HepG2 (cell line): ENCODE data around the gene PSPH. TPM values are rescaled to one million over a fixed set of nuclear protein-coding genes. Genes with fewer than 3 reads are reported as not detected.

ENCODE experiments used
- ARNTL ChIP-seq: sonication (generic); formaldehyde crosslinking; IDR thresholded peaks from 2 replicates; pipeline ENCODE4 v1.4.0; 2020; ENCODE audit warnings: mild to moderate bottlenecking, missing genetic modification reagents
- CBFB ChIP-seq: sonication (generic); formaldehyde crosslinking; IDR thresholded peaks from 2 replicates; pipeline ENCODE4 v1.4.0; 2020; ENCODE audit warnings: missing genetic modification reagents
- DNMT1 ChIP-seq: sonication (generic); formaldehyde crosslinking; IDR thresholded peaks from 2 replicates; pipeline ENCODE4 v1.5.1; 2020; ENCODE audit warnings: mild to moderate bottlenecking, missing genetic modification reagents
- ETV5 ChIP-seq: IDR thresholded peaks from 2 replicates; pipeline ENCODE4 v1.6.1; 2018; ENCODE audit warnings: missing biosample characterization, missing genetic modification reagents, inconsistent platforms, borderline replicate concordance
- FIP1L1 ChIP-seq: fragments of 200-400 bp; formaldehyde crosslinking; IDR thresholded peaks from 2 replicates; pipeline ENCODE4 v1.6.1; 2018; ENCODE audit warnings: low read depth, mild to moderate bottlenecking, low read length, moderate library complexity, borderline replicate concordance; ENCODE audit not compliant: insufficient read depth
- GZF1 ChIP-seq: sonication (generic); formaldehyde crosslinking; IDR thresholded peaks from 2 replicates; pipeline ENCODE4 v1.5.1; 2020; ENCODE audit warnings: mild to moderate bottlenecking, missing genetic modification reagents
- IKZF4 ChIP-seq: sonication (generic); formaldehyde crosslinking; IDR thresholded peaks from 2 replicates; pipeline ENCODE4 v1.5.1; 2020; ENCODE audit warnings: borderline replicate concordance, mild to moderate bottlenecking, low read depth, missing genetic modification reagents; ENCODE audit errors: not compliant biosample characterization
- JUND ChIP-seq: sonication (generic); formaldehyde crosslinking; IDR thresholded peaks from 2 replicates; pipeline ENCODE4 v1.8.0; 2022; ENCODE audit warnings: mild to moderate bottlenecking, missing genetic modification reagents
- KAT2B ChIP-seq: fragments of 150-350 bp; IDR thresholded peaks from 2 replicates; pipeline ENCODE4 v1.6.1; 2014; ENCODE audit warnings: low read depth, low read length, borderline replicate concordance
- KDM3A ChIP-seq: IDR thresholded peaks from 2 replicates; pipeline ENCODE4 v1.6.1; 2018; ENCODE audit warnings: low read depth, missing compliant biosample characterization
- MTA1 ChIP-seq: sonication (generic); formaldehyde crosslinking; IDR thresholded peaks from 2 replicates; pipeline ENCODE4 v1.4.0; 2020; ENCODE audit warnings: missing genetic modification reagents, mild to moderate bottlenecking, borderline replicate concordance
- MTA3 ChIP-seq: sonication (generic); formaldehyde crosslinking; IDR thresholded peaks from 2 replicates; pipeline ENCODE4 v1.4.0; 2020; ENCODE audit warnings: missing genetic modification reagents
- NCOA5 ChIP-seq: sonication (generic); formaldehyde crosslinking; IDR thresholded peaks from 2 replicates; pipeline ENCODE4 v1.4.0; 2020; ENCODE audit warnings: missing genetic modification reagents
- NRL ChIP-seq: sonication (generic); formaldehyde crosslinking; IDR thresholded peaks from 2 replicates; pipeline ENCODE4 v1.5.0; 2020; ENCODE audit warnings: missing genetic modification reagents, mild to moderate bottlenecking, moderate library complexity, borderline replicate concordance
- PPARG ChIP-seq: conservative IDR thresholded peaks from 2 replicates; pipeline ENCODE4 v1.6.1; 2016; ENCODE audit warnings: missing biosample characterization, missing genetic modification reagents
- REXO4 ChIP-seq: sonication (generic); formaldehyde crosslinking; IDR thresholded peaks from 2 replicates; pipeline ENCODE4 v1.8.0; 2022; ENCODE audit warnings: missing genetic modification reagents, mild to moderate bottlenecking, borderline replicate concordance
- SAP130 ChIP-seq: IDR thresholded peaks from 2 replicates; pipeline ENCODE4 v1.6.1; 2016; ENCODE audit warnings: low read depth
- TEF ChIP-seq: sonication (generic); formaldehyde crosslinking; IDR thresholded peaks from 2 replicates; pipeline ENCODE4 v1.5.0; 2020; ENCODE audit warnings: missing genetic modification reagents
- ZBTB25 ChIP-seq: IDR thresholded peaks from 2 replicates; pipeline ENCODE4 v1.6.1; 2018; ENCODE audit warnings: missing genetic modification reagents
- ZFP41 ChIP-seq: sonication (generic); formaldehyde crosslinking; IDR thresholded peaks from 2 replicates; pipeline ENCODE4 v1.4.0; 2020; ENCODE audit warnings: mild to moderate bottlenecking, missing genetic modification reagents, borderline replicate concordance
- ZNF333 ChIP-seq: sonication (generic); formaldehyde crosslinking; IDR thresholded peaks from 2 replicates; pipeline ENCODE4 v1.4.0; 2020; ENCODE audit warnings: mild to moderate bottlenecking, missing genetic modification reagents, borderline replicate concordance
- ZNF550 ChIP-seq: sonication (generic); formaldehyde crosslinking; IDR thresholded peaks from 2 replicates; pipeline ENCODE4 v1.4.0; 2020; ENCODE audit warnings: mild to moderate bottlenecking, missing genetic modification reagents, borderline replicate concordance
- ZNF609 ChIP-seq: sonication (generic); formaldehyde crosslinking; IDR thresholded peaks from 2 replicates; pipeline ENCODE4 v1.4.0; 2020; ENCODE audit warnings: mild to moderate bottlenecking, missing genetic modification reagents, borderline replicate concordance
- ZNF784 ChIP-seq: sonication (generic); formaldehyde crosslinking; IDR thresholded peaks from 2 replicates; pipeline ENCODE4 v1.5.1; 2020; ENCODE audit warnings: missing genetic modification reagents, mild to moderate bottlenecking, borderline replicate concordance
- polyA plus RNA-seq, 8 experiments: library from polyadenylated mRNA; depleted of rRNA in 3 of 8; stranded (reverse) in 7 of 8; unstranded in 1 of 8; fragments of >200 nt; fragmentation: Illumina TruSeq in 4 of 8; extraction: Trizol in 4 of 8; gene quantifications; 2 replicates each; pipeline versions ENCODE4 v1.2.1 to v1.2.3, GENCODE V29; 2011 to 2016; ENCODE audit warnings: low read depth in 4 of 8, missing spikeins in 1 of 8, mixed read lengths in 1 of 8; ENCODE audit not compliant: insufficient read depth in 1 of 8
- total RNA-seq, 5 experiments: library from RNA; depleted of rRNA; stranded (reverse); fragments of >200 nt; fragmentation: Illumina TruSeq; extraction: Trizol; gene quantifications; 2 replicates each; pipeline ENCODE4 v1.2.3, GENCODE V29; 2016; ENCODE audit warnings: low read depth in 1 of 5

The PSPH gene
- total and polyA plus RNA-seq, 2 of the 13 experiments (the other 11 are each of a cell fraction or from before 2014, with no cell fraction given), result 85.5 to 124 TPM

GRCh38 chr7:56007167-56007652 lies 44.0 kb downstream of the PSPH start (continued):
- TF ChIP-seq ZNF609 (peak; percentile 93), NRL (CRISPR knock-in tag) (no peak), NCOA5 (no peak), JUND (CRISPR knock-in tag) (peak; percentile 70; the same call in 1 of the 2 replicates), PPARG (CRISPR knock-in tag) (peak; percentile 80), IKZF4 (no peak), CBFB (peak; percentile 81), SAP130 (CRISPR knock-in tag) (peak; percentile 88), ZNF333 (CRISPR knock-in tag) (no peak), TEF (CRISPR knock-in tag) (no peak), ZFP41 (no peak), ZBTB25 (CRISPR knock-in tag) (no peak; the same call in 1 of the 2 replicates), REXO4 (CRISPR knock-in tag) (no peak), ZNF784 (peak; percentile 87; the same call in 1 of the 2 replicates), ZNF550 (CRISPR knock-in tag) (no peak), FIP1L1 (no peak), KDM3A (CRISPR knock-in tag) (peak; percentile 80; the same call in 1 of the 2 replicates), ARNTL (CRISPR knock-in tag) (peak; percentile 75; the same call in 1 of the 2 replicates), MTA1 (CRISPR knock-in tag) (peak; percentile 63; the same call in 1 of the 2 replicates), MTA3 (CRISPR knock-in tag) (no peak), DNMT1 (no peak), GZF1 (CRISPR knock-in tag) (no peak), ETV5 (CRISPR knock-in tag) (peak; percentile 95), KAT2B (no peak)
